Stomach (tissue), 4 donors: ENCODE measurements around the gene CEBPE.

Experiments
- EP300 ChIP-seq: sonication (generic); formaldehyde crosslinking; IDR thresholded peaks from one replicate; pipeline ENCODE4 v1.6.1; 2017; ENCODE audit warnings: antibody characterized with exemption
- POLR2AphosphoS5 ChIP-seq, 3 donors: sonication (generic); formaldehyde crosslinking; IDR thresholded peaks; one replicate each; pipeline ENCODE4 v1.6.1; 2016; ENCODE audit warnings: antibody characterized with exemption in 3 of 3
- TF ChIP-seq, protein P1 (sequence below), 7 experiments: fragments of 450-650 bp in 4 of 7; fragments of 200-600 bp in 3 of 7; sonication (generic) in 3 of 7; IDR thresholded peaks; one replicate each; pipeline ENCODE4 v1.5.1; 2016 to 2019; ENCODE audit warnings: antibody characterized with exemption in 7 of 7, control low read depth in 2 of 7, mild to moderate bottlenecking in 1 of 7

DNA sequence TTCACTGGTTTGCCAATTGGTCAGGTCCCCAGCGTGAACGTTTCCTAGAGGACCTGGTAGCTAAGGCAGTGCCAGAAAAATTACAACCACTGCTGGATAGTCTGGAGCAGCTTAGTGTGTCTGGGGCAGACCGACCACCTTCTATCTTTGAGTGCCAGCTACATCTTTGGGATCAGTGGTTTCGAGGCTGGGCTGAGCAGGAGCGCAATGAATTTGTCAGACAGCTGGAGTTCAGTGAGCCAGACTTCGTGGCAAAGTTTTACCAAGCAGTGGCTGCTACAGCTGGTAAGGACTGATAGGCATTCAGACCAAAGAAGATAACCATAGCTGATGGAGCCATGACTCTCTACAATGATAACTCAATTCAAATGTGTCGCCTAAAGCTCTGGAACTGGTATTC is 21.3 kb downstream of the CEBPE start:
- TF ChIP-seq, protein P1, sequence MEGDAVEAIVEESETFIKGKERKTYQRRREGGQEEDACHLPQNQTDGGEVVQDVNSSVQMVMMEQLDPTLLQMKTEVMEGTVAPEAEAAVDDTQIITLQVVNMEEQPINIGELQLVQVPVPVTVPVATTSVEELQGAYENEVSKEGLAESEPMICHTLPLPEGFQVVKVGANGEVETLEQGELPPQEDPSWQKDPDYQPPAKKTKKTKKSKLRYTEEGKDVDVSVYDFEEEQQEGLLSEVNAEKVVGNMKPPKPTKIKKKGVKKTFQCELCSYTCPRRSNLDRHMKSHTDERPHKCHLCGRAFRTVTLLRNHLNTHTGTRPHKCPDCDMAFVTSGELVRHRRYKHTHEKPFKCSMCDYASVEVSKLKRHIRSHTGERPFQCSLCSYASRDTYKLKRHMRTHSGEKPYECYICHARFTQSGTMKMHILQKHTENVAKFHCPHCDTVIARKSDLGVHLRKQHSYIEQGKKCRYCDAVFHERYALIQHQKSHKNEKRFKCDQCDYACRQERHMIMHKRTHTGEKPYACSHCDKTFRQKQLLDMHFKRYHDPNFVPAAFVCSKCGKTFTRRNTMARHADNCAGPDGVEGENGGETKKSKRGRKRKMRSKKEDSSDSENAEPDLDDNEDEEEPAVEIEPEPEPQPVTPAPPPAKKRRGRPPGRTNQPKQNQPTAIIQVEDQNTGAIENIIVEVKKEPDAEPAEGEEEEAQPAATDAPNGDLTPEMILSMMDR (IDR thresholded peaks at IDR 0.05) = no peak
- TF ChIP-seq EP300 (no peak), POLR2AphosphoS5 (IDR thresholded peaks at IDR 0.05) (no peak)
